Measurements from ENCODE around the gene PGBD2.
"Not testable (repeated sequence)": the region's sequence is repeated elsewhere in the genome, so short reads cannot be mapped to it uniquely, and the experiment has no call there.

PGBD2 gene

DNA sequence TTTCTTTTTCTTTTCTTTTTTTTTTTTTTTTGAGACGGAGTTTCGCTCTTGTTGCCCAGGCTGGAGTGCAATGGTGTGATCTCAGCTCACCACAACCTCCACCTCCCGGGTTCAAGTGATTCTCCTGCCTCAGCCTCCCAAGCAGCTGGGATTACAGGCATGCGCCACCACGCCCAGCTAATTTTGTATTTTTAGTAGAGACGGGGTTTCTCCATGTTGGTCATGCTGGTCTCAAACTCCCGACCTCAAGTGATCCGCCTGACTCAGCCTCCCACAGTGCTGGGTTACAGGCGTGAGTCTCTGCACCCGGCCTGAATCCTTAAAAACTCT lies 16.2 kb upstream of the PGBD2 start:
- DNase-seq: not testable (repeated sequence)

DNA sequence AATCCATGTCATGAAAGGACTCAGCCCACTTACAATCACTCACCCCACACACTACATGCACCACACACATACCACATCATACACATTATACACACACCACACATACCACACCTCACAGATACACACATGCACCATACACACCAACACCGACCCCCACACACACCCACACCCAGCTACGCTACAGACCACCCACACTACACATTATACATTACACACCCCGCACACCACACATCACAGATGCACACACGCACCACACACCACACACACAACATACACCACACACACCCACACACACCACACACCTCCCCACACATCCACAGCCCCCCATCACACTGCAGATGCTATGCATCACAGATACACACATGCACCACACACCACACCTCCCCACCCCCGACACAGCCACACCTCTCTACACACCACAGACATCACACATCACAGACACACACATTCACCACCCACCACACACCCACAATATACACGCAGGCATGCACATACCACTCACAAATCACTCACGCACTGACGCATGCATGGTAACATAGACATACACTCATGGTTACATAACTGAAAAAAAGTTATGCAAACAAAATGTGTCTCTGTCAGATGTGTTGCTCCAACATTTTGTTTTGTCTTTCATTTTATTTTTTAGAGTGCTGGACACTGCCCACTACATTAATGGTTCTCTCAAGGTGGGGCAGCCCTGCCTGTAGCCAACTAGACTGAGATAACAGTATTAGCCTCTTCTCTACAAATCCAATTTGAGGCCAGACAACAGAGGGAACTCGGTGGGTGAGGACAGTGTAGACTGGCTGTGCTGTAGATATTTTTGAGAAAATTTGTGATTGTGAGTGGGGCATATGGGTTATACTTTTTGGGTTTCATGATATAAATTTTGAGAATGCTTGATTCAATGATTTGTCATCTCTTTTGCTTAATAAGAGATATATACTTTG lies 15.2 kb upstream of the PGBD2 start:
- DNase-seq: no peak

DNA sequence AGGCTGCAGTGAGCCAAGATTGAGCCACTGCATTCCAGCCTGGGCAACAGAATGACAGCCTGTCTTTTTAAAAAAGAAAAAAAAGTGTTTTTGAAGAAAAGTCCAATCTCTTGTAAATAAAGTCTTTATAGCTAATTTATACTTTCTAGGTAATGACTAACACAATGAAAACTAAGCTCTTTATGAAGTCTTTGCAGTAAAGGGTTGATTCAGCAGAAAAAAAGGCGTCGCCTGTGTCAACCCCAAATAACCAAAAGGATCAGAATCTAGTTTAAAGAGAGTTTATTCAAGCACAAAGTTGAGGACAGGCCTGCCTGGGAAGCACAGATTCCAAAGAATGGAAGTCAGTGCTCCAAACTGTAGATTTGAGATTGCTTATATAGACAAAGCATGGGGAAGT lies 14.3 kb upstream of the PGBD2 start:
- no peak for DNase-seq

DNA sequence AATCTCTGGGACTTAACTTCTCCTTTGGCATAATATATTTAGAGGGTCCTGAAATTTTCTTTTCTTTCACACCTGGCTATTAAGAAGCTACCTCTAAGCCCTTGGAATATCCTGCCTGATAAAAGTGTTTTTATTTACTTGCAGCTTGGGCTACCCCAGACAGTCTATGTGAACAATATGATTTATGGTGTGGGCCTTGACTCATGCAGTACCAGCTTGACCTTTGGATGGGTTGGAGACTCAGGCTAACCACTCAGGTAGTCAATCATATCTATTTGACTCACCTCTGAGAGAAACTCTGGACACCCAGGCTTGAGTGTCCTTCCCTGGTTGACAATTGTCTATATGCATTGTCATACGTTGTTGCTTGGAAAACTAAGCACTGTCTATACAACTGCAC lies 13.4 kb upstream of the PGBD2 start:
- no peak for DNase-seq

DNA sequence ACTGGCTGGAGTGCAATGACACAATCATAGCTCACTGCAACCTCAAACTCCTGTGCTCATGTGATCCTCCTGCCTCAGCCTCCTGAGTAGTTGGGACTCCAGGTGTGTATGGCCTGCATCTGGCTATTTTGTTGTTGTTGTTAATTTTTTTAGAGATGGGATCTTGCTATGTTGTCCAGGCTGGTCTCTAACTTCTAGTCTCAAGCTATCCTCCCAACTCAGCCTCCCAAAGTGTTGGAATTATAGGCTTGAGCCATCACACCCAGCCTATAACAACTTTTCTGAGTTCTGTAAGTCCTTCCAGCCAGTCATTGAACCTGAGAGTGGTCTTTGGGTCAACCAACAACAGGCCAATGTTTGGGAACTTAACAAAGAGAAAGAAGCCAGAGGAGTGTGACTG lies 11.2 kb upstream of the PGBD2 start:
- DNase-seq: no peak

DNA sequence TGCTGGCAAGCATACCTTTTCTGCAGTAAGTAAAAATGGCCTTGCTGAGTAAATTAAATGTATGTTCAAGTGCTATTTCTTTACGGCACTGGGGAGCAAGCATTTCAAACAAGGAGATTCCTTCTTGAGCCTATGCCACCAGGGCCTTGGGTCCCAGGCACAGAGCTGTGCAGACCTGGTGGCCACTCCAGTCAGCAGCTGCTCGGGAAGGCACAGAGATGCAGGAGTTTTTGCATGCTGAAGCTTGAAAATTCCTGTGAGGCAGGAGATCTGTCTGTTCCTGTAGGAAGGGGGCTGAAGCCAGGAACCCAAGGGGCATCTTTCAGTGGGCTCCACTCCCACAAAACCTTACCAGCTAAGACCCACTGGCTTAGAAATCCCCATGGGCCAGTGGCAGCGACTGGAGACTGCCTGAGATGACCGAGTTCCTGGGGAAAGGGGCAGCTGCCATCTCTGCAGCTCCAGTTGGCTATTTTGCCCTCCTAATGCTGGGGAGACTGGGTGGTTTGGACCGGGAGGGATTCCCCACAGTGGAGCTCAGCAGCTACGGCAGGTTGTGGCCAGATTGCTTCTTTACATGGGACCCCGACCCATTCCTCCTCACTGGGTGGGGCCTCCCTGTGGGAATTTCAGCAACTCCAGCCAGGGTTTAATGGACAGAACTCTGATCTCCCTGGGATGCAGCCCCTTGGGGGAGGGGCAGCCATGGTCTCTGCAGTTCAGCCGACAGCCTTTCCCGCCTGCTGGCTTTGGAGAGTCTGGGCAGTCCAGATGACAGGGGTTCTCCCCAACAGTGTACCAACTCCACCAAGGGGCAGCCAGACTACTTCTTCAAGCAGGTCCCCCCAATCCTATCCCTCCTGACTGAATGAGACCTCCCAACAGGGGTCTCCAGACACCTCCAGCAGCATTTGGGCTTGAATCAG lies 8.4 kb upstream of the PGBD2 start:
- no peak for DNase-seq

DNA sequence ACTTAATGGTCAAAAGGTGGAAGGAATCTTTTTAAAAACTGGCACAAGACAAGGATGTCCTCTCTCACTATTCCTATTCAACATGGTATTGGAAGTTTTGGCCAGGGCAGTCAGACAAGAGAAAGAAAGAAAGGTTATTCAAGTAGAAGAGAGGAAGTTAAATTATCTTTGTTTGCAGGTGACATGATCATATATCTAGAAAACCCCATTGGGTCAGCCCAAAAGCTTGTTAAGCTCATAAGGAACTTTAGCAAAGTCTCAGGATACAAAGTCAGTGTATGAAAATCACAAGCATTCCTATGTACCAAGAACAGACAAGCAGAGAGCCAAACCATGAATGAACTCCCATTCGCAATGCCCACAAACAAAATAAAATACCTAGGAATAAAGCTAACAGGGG lies 5.4 kb upstream of the PGBD2 start:
- no peak for DNase-seq

DNA sequence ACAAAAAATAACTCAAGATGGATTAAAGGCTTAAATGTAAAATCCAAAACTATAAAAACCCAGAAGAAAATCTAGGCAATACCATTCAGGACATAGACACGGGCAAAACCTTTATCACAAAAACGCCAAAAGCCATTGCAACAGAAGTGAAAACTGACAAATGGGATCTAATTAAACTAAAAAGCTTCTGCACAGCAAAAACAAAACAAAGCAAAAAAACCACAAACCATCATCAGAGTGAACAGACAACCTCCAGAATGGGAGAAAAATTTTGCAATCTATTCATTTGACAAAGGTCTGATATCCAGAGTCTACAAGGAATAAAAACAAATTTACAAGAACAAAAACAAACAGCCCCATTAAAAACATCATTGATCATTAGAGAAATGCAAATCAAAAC lies 4.5 kb upstream of the PGBD2 start:
- DNase-seq: no peak

DNA sequence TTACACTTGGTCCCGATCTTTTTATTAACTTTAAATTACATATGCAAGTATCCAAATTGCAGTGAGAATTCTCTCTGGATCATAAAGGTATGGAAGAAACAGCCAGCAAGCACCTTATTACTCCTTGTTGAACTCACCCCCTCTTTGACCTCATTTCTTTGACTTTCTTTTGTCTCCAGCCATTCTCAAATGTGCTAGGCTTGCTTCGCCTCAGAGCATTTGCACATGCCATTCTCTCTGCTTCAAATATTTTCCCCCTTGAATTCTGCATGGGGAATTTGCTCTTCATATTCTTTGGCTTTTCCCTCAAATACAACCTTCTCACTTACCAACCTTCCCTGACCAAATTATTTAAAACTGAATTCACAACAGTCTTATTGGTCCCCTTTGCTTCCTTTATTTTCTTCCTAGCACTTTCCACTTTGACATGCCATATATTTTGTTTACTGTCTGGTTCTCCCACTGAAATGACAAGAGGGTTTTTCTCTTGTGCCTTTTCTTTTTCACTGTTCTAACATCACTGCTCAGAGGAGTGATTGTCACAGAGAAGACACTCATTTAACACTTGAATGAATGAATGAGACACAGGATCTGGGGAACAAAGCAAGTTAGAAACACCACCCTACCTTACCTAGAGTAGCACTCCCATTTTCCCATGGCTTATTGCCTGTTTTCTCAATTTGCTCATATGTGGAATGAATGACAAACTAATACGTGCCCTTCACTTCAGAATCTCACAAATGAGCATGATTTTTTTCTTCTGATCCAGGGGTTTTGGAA lies 1.4 kb upstream of the PGBD2 start:
- DNase-seq: no peak

DNA sequence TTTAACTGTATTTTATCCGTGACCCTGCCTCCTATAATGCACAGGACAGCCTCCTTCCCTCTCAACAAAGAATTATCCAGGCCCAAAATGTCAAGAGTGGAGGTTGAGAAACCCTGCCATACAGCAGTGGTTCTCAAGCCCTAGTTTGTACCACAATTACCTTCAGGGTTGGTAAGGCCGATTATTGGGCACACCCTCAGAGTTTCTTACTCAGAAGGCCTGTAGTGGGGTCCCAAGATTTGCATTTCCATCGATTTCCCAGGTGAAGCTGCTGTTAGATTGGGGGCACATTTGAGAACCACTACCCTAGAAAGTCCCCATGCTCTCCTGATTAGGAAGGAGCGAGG lies 400 bp upstream of the PGBD2 start:
- no peak for DNase-seq

DNA sequence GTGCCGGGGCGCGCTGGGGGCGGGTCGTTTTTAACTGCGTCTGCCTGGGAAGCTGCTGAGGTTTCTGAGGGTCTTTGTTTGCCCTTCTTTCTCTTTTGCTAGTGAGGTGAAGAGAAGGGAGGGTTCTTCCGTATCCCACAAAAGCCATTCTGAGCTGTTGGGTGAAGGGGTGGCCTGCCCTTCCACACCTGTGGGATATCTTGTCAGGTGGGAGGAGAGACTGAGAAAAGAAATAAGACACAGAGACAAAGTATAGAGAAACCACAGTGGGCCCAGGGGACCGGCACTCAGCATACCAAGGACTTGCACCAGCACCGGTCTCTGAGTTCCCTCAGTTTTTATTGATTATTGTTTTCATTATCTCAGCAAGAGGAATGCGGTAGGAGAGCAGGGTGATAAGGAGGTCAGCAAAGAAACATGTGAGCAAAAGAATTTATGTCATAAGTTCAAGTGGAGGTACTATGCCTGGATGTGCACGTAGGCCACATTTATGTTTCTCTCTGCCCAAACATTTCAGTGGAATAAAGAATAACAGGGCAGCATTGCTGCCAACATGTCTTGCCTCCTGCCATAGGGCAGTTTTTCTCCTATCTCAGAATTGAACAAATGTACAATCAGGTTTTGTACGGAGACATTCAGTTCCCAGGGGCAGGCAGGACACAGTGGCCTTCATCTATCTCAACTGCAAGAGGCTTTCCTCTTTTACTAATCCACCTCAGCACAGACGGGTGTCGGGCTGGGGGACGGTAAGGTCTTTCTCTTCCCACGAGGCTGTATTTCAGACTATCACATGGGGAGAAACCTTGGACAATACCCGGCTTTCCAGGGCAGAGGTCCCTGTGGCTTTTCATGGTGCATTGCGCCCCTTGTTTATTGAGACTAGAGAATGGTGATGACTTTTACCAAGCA lies 972 bp downstream of the PGBD2 start:
- no peak for DNase-seq

DNA sequence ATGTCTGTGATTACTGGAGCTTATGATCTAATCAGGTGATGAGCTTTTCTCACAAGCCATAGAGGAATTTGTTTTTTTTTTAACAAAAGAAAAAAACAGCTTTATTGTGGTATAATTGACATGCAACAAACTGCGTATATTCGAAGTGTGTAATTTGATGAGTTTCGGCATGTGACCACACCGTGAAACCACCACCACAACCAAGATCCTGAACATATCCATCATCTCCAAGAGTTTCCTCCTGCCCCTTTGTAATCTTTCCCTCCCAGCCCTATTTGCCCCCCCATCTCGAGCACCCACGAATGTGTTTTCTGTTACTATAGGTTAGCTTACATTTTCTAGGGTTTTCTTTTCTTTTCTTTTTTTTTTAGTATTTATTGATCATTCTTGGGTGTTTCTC lies 4.7 kb downstream of the PGBD2 start:
- no peak for DNase-seq

DNA sequence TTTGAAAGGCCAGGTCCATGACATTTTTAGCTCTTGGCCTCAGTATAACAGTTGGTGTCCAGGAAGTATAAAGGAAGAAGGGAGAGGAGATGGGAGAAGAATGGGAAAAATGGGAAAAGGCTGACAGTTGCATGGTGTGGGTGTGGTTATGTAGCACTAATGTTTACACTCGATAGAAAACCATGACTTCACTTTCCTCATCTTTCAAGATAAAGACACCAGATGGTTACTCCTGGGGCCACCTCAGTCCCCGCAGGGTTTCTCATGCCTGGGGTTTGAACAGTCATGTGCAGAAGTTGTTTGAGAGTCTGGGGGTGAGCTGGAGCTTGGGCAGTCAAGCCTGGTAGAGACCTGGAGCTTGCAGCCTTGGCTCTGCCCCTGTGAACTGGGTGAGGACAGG lies 7.9 kb downstream of the PGBD2 start:
- DNase-seq: no peak

DNA sequence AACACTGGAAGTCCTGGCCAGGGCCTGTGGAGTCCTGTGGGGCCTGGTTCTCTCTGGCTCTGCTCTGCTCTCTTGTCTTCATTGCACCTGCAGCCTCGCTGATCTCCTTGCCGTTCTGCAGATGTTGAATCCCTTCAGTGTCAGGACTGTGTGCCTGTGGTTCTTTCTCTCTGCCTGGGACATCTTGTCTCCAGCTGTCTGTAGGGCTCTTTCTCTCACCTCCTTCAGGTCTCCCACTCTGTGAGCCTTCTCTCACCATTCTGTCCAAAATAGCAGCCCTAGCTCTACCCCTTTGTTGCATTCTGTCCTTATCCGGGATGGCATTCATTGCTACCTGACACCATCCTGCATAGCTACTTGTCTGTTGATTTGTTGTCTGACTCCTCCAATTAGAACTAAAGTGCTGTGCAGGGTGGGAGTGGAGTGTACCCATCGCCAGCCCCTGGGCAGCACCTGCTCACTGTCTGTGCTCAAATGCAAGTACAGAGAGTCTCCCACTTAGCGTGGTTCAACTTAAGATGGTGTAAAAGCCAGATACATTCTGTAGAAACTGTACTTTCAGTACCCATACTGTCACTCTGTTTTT lies 8.9 kb downstream of the PGBD2 start:
- DNase-seq: no peak

DNA sequence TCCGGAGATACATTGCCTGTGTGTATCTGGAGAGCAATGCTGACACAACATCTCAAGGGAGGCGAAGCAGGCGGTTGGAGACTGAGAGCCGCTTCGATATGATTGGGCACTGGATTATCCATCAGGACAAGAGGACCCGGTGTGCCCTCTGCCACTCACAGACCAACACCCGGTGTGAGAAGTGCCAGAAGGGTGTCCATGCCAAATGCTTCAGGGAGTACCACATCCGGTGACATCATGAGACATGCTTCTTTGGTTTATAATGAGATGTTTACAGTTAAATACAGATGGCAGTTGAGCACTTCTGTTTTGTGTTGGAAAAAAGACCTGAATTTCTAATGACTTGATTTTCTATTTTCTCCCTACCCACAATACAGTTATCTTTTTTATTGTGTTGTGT lies 12.1 kb downstream of the PGBD2 start:
- no peak for DNase-seq

DNA sequence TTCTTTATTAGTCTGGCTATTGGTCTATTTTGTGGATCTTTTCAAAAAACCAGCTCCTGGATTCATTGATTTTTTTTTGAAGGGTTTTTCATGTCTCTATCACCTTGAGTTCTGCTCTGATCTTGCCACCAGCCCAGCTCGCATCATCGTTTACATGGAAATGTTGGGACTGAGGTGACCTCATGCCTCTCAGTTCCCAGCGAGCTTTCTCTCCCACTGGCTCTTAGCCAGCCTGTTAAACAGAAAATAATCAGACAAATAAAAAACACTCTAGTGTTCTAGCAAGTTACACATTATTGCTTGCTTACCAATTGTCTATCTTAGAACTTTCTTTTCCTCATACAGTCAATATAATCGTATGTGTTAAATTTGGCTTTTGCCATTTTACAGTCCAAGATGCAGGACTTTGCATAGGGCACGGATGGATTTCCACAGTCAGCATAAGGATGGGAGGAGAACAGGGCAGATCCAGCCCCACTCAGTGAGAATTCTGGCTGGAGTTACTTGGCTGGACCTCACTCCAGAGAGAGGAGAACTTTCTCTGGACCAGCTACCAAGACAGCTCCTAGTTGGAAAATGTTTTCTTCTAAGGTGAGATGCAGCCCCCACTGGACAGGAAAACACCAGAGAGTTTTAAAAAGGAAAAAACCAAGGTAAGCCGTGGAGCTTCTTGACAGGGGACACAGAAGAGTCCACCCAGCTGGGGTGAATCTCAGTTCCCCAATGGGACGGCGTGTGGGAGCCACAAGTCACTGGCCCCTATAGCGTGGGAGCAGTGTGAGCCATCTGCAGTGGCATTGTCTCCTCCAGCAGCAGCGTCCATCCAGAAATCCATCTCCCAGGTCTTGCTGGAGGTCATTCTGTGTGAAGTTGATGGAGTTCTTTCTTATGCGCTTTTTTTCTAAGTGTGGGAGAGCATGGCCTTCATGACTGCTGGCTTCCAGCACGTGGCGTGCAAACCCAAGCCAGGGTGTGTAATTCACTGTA lies 17.6 kb downstream of the PGBD2 start:
- no peak for DNase-seq

DNA sequence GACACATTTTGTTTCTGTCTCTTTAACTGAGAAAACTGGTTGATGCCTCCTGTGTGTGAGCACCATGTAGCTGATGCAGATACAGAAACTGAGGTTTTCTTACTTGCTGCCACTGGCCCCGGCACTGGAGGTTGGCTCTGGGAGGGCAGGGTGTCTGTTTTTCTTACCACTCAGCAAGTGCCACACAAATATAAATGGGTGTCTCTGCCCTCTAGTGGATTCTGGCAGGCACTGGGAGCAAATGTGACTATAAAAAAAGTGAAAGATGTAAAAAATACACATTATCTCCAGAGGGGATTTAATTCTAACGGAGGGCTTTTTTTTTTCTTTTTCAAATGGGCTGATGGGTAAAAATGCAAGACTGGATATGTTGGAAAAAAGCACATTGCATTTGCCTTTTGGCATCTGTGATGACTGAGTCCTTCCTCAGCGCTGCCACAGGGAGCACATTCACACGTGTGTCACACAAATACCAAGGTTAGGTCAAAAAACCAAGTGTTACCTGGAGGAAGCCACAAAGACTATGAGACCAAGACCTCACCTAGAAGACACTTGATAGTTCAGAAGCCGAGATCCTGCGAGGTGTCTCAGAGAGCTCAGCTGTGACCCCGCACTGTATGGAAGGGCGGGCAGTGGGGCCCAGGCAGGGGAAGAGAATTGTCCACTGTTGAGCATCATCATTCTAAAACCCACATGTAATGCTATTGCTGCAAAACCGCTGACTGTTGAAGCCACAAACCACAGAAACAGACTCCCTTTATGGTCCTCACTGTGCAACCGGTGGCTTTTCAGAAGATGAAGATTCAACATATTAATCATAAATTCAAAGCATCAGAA lies 18.9 kb downstream of the PGBD2 start:
- DNase-seq: no peak

DNA sequence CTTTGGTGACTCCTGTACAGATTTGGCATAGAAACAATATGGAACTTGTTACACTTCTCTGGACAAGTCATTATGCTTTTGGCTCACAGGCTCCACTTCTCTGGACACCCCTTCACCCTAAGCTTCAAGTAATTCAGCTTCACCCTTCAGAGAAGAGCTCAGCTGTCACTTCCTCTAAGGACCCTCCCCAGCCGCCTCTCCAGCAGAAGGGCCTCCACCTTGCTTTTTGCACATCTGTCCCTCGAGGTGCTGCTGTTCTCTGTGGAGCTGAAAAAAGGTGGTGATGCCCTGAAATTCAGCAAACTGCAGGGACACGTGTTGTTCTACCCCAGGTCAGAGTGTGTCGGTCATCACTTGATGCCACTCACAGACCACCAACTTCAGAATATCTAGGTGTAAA lies 19.8 kb downstream of the PGBD2 start:
- DNase-seq: not testable (repeated sequence)

DNA sequence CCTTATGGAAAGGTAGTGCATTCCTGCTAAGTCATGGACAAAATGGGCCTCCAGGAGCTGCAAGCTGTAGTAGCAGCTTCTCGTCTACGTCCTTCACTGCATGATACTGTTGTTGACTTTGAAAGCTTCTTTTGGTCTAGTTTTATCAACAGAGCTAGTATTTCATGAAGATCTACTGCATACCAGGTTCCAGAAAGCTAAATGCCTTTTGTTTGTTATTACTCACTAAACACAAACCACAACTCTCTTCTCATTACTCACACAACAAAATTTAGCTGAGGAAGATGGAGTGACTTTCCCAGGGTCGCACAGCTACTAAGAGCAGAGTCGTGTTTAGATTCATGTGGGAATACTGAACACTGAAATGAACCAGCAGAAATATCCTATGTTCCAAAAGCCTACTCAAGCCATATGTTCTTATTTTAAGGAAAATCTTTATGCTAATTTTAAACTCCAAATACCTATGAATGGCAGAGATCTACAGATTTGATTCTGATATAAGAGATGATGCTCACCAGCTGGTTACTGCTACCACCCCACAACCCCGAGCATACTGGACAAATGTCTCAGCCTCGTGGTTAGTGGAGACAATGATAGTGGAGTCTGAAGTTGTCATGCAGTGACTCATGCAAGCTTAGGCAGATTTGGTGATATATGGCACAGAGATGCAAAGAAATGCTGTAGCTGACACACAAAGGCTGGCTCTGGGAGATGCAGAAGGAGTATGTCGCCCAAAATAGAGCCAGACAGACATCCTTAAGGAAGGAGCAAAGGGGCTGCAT lies 20.6 kb downstream of the PGBD2 start:
- no peak for DNase-seq

All from NCI-H524 treated with DMSO at 0.1 percent for 48 hours (cell line).